NCI-H69 (cell line): ENCODE data around the gene RSRC1.
"Not testable (repeated sequence)": the region's sequence is repeated elsewhere in the genome, so short reads cannot be mapped to it uniquely, and the experiment has no call there.

ENCODE experiments used
- DNase-seq: peaks from one replicate; lab custom pipeline; 2025; lab: John Stamatoyannopoulos, UW

Gene RSRC1

GRCh38 chr3:158101335-158102241 lies 8.3 kb upstream of the RSRC1 start:
- no peak for DNase-seq

DNA sequence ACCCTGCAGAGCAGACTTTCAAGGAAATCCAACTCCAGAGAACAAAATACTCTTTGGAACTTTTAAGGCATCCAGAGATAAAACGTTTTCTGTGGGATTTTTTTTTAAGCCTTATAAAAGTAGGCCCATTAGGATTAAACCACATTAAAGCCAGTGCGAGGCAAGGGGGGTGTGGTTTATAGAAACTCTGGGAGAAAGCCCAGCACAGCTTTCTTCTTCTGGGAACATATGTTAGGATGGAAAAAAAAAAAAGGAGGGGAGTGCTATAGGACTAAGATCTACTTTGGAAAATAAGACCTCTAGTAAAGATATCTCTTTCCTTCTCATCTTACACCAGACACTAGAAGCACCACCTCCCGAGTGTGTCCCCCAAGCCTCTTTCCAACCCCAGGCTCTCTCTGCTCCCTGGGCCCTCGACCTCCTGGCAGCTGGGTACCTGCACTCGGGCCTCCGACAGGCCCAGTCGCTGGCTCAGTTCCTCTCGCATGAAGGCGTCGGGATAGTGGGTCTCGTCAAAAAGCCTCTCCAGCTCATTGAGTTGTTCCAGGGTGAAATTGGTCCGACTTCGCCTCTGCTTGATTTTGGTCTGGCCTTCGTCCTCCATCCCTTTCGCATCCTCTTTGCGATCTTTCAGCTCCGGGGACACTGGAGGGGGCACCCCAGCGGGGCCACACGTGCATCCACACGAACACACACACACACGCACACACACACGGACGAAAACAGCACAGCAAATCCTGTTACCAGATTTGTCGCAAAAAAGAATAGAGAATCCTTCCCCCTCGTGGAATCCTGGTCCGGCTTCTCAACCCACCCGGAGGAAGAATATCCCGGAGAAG lies 7.4 kb upstream of the RSRC1 start:
- no peak for DNase-seq

DNA sequence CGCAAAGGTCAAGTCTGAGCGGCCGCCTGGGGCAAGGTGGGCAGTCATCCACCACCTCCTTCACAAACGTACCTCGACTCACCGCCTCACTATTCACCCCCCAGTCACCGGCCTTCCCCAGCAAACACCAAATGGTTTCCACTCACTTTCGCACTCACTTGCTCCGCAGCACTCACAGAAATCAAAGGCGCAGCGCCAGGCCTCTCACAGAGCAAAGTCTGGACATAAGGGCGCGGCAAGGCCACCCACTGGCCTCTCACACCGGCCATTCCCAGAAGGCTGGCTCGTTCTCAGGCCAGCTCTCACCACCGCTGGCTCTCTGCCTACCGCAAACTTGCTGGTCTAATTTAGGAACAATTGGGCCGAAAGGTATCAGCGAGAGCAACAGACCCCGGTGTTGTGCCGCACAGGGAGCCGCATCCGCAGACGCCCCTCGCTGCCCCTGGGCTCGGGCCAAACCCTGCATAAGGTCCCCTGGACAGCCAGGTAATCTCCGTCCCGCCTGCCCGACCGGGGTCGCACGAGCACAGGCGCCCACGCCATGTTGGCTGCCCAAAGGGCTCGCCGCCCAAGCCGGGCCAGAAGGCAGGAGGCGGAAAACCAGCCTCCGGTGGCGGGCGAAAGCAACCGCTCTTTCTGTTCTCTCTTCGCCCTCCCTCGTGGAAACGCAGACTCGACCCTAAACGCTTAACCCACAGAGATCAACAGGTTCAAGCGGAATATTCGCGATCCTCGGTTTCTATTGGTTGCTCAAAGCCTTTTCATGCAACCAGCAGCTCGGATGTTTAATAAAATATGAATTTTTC lies 6.6 kb upstream of the RSRC1 start:
- no peak for DNase-seq

- no peak for DNase-seq
Measured at GRCh38 chr3:158103887-158104327, 6.0 kb upstream of the RSRC1 start.

GRCh38 chr3:158104431-158104921 lies 5.4 kb upstream of the RSRC1 start:
- DNase-seq: no peak

- DNase-seq: peak; percentile 73
Measured at GRCh38 chr3:158105119-158105709, 4.7 kb upstream of the RSRC1 start.

DNA sequence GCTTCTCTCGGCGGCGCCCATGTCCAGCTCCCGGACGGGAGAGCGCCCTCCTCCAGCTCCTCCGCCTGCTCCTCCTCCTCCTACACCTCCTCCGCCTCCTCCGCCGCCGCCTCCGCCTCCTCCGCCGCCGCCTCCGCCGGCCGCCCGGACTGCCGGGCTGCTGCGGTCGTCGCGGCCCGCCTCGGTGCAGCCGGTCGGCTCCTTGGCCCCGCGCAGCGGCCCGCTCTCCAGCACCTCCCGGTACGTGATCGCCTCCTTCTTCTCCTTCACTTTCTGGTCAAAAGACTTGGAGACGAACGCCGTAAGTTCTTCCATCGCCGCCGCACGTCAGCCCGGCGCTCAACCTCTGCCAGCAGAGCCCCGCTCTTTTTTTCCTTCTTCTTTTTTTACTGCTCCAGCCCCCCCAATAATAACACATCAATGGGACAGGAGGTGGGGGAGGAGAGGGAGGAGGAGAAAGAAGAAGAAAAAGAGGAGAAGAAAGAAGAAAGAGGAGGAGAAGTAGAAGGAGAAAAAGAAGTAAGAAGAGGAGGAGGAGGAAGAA lies 4.1 kb upstream of the RSRC1 start:
- DNase-seq: peak; percentile 73

DNA sequence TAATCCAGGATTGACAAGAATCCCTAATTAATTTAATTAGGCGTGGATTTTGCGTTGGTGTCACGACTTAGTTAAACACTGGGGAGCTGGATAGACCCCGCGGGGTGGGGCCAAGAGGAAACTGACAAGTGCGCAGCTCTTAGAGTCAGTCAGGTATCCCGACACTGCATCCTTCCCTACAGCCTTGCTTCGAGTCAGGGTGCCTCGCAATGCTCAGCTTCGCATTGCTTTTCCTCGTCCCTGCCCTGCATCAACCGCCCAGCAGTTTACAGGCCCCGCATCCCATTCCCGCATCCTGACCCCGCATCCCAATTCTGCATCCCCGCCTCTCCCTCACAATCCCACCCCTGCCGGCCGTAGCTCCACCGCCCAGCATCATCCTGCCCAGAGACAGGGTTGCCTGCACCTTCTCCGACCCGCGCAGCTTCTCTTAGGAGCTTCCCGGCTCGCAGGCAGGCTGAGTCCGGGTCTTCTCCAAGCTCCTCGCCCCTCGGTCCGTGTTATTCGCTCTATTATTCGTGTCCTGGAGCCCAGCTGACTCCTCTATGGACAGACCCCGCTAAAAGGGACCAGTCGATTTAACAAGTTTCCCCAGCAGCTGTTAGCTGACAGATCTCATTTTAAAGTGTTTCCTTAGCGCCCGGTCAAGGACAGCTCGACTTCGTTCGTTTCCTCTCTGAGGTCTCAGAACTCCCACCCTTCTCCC lies 3.0 kb upstream of the RSRC1 start:
- DNase-seq: peak; percentile 74

- DNase-seq: peak; percentile 49
Measured at GRCh38 chr3:158107605-158108444, 2.1 kb upstream of the RSRC1 start.

DNA sequence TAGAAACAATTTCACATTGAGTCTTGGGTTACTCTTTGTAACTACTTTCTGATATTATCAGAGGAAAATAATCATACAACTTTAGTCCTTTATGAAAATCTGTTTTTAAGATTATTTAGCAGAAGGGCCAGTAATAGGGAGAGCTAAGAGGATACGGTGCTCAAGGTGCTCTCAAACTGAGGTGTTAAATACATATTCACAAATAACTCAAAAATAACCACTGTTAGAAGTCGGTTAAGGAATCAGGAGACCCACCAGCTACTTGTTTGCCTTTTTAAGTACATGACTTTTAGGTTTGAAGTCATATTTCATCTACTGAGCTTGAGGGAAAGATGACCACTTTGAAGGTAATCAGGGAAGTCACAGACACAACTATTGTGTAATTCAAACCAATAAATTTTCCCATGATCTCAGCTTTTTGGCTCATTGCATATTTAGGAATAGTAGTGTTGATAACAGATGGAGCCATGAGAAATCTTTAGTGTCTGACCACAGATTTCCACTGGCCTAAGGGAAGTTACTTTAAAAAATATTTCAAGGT lies 1.4 kb upstream of the RSRC1 start:
- peak; percentile 27 for DNase-seq

- DNase-seq: no peak
Measured at GRCh38 chr3:158109295-158109803, 540 bp upstream of the RSRC1 start.

- DNase-seq: no peak
Measured at GRCh38 chr3:158110658-158111018, 749 bp downstream of the RSRC1 start.

GRCh38 chr3:158111861-158112260 lies 2.0 kb downstream of the RSRC1 start:
- peak; percentile 7 for DNase-seq

- not testable (repeated sequence) for DNase-seq
Measured at GRCh38 chr3:158113595-158113994, 3.7 kb downstream of the RSRC1 start.

- DNase-seq: no peak
Measured at GRCh38 chr3:158120330-158120729, 10.4 kb downstream of the RSRC1 start.

GRCh38 chr3:158121295-158121694 lies 11.4 kb downstream of the RSRC1 start:
- no peak for DNase-seq

- not testable (repeated sequence) for DNase-seq
Measured at GRCh38 chr3:158122721-158123120, 12.8 kb downstream of the RSRC1 start.

DNA sequence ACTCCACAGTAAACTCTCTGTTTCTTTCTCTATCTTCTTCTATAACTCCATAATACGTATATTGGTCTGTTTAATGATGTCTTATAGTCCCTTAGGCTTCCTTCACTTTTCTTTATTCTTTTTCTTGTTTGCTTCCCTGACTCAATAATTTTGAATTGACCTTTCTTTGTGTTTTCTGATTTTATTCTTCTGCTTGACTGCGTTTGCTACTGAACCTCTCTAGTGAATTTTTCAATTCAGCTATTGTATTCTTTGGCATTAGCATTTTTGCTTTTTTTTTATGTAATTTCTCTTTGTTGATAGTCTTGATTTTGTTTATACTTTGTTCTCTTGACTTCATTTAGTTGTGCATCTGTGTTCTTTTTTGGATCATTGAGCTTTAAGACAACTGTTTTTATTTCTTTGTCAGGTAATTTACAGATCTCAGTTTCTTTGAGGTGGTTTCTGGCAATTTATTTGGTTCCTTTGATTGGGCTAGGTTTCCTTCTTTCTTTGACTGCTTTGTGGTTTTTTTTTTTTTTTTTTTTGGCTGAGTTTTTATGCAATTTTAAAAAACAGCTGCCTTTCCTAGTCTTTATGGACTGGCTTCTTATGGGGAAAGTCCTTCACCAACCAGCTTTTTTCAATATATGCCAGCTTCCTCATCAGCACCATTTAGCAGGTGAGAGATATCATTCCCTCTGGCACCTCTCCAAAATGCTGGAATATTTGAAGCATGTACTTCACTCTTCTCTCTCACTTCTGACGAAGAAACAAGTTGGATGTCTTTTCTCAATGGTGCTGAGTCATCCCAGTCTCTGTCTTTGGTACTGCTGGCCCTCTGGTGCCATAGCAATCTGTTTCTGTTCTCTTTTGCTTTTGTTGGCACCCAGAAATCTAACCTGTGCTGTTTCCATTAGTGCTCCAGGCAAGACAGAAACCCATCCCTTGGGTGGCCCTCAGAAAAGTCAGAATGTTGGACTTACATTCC lies 17.6 kb downstream of the RSRC1 start:
- DNase-seq: no peak
